T-helper 2 cell treated with Interferon-gamma antibody and Interleukin-4, amounts not matched to agents 100 ng/mL and 5 ng/mL, for 36 hours (primary cell): ENCODE data around the gene PPP1R3A. TPM values are rescaled to one million over a fixed set of nuclear protein-coding genes. Genes with fewer than 3 reads are reported as not detected.
"Not testable (repeated sequence)": the region's sequence is repeated elsewhere in the genome, so short reads cannot be mapped to it uniquely, and the experiment has no call there.

Source experiments
- intact Hi-C: fragments of 100-400 bp; cut with micrococcal nuclease; formaldehyde crosslinking; loops from one replicate; pipeline ENCODE4 v1.15.1; 2023
- total RNA-seq: library from RNA; stranded (reverse); gene quantifications from 2 replicates; pipeline ENCODE4 v1.2.3, GENCODE V29; 2022

Gene PPP1R3A
- not detected in 2 replicates for total RNA-seq

- intact Hi-C loops, result no loop called here
Measured at GRCh38 chr7:113918946-113919345, at the start of gene PPP1R3A. Gene PPP1R3A (minus strand): TSS chr7:113919009. CDS start chr7:113918996, 13 bp downstream.

- intact Hi-C loops, result no loop called here
Measured at GRCh38 chr7:113963356-113963755, 44.5 kb upstream of the PPP1R3A start.

- intact Hi-C loops, result no loop called here
Measured at GRCh38 chr7:113959910-113960309, 41.1 kb upstream of the PPP1R3A start.

GRCh38 chr7:113955157-113955556, 36.3 kb upstream of the PPP1R3A start:
- intact Hi-C loops, result no loop called here

- intact Hi-C loops, result no loop called here
Measured at GRCh38 chr7:113953553-113953952, 34.7 kb upstream of the PPP1R3A start.

GRCh38 chr7:113945018-113945938, 26.5 kb upstream of the PPP1R3A start:
- intact Hi-C loops, result no loop called here

- intact Hi-C loops, result no loop called here
Measured at GRCh38 chr7:113936982-113937381, 18.2 kb upstream of the PPP1R3A start.

- intact Hi-C loops, result no loop called here
Measured at GRCh38 chr7:113936535-113936934, 17.7 kb upstream of the PPP1R3A start.

GRCh38 chr7:113929389-113929788, 10.6 kb upstream of the PPP1R3A start:
- intact Hi-C loops, result not testable (repeated sequence)

GRCh38 chr7:113928112-113928511, 9.3 kb upstream of the PPP1R3A start:
- intact Hi-C loops, result no loop called here

GRCh38 chr7:113922049-113922448, 3.2 kb upstream of the PPP1R3A start:
- intact Hi-C loops, result no loop called here

- intact Hi-C loops, result no loop called here
Measured at GRCh38 chr7:113921363-113921762, 2.6 kb upstream of the PPP1R3A start.

GRCh38 chr7:113917840-113918239, 969 bp downstream of the PPP1R3A start:
- intact Hi-C loops, result no loop called here

- intact Hi-C loops, result loop anchor here (1.0 kb wide), 1 partner anchor 36 kb away; no protein-coding TSS in a partner anchor
Measured at GRCh38 chr7:113915956-113916355, 2.9 kb downstream of the PPP1R3A start.

GRCh38 chr7:113912876-113913275, 5.9 kb downstream of the PPP1R3A start:
- intact Hi-C loops, result no loop called here

GRCh38 chr7:113907617-113908016, 11.2 kb downstream of the PPP1R3A start:
- intact Hi-C loops, result no loop called here

GRCh38 chr7:113904521-113904920, 14.3 kb downstream of the PPP1R3A start:
- intact Hi-C loops, result no loop called here

- intact Hi-C loops, result no loop called here
Measured at GRCh38 chr7:113892818-113893217, 26.0 kb downstream of the PPP1R3A start.

- intact Hi-C loops, result no loop called here
Measured at GRCh38 chr7:113891828-113892227, 27.0 kb downstream of the PPP1R3A start.

- intact Hi-C loops, result no loop called here
Measured at GRCh38 chr7:113891031-113891350, 27.8 kb downstream of the PPP1R3A start.

- intact Hi-C loops, result no loop called here
Measured at GRCh38 chr7:113890331-113891030, 28.3 kb downstream of the PPP1R3A start.

GRCh38 chr7:113883096-113883495, 35.7 kb downstream of the PPP1R3A start:
- intact Hi-C loops, result no loop called here
